Natural killer cell (primary cell): ENCODE measurements around the gene ASB1. TPM values are rescaled to one million over a fixed set of nuclear protein-coding genes. Genes with fewer than 3 reads are reported as not detected.

ENCODE experiments used
- ATAC-seq, 3 donors: fragments of 150-1000 bp in 2 of 3; fragments of 200-7000 bp in 1 of 3; cut with Tn5 transposase; 1 replicate in 1 of 3; 2 replicates in 2 of 3; pipeline ENCODE4 v1.10.0; 2021; ENCODE audit warnings: mild to moderate bottlenecking in 2 of 3, moderate library complexity in 2 of 3
- DNase-seq, 2 donors: peaks; one replicate each; pipeline versions ENCODE4 v3.0.0 to v3.0.0-alpha.2; 2013 to 2021; ENCODE audit warnings: mixed read lengths in 1 of 2
- H3K27ac ChIP-seq: one replicate; pipeline ENCODE4 v1.5.1; 2013; ENCODE audit warnings: mild to moderate bottlenecking, low read length
- H3K27me3 ChIP-seq: one replicate; pipeline ENCODE4 v1.6.1; 2013; ENCODE audit warnings: low read length; ENCODE audit not compliant: control insufficient read depth, insufficient read depth
- H3K36me3 ChIP-seq: one replicate; pipeline ENCODE4 v1.6.1; 2013; ENCODE audit warnings: low read length; ENCODE audit not compliant: control insufficient read depth, insufficient read depth
- H3K4me1 ChIP-seq: one replicate; pipeline ENCODE4 v1.6.1; 2013; ENCODE audit warnings: low read length; ENCODE audit not compliant: control insufficient read depth, insufficient read depth
- H3K4me3 ChIP-seq: one replicate; pipeline ENCODE4 v1.5.1; 2013; ENCODE audit warnings: low read length
- H3K9me3 ChIP-seq: one replicate; pipeline ENCODE4 v1.6.1; 2013; ENCODE audit warnings: low read length; ENCODE audit not compliant: control insufficient read depth, insufficient read depth
- H3K27ac Mint-ChIP-seq, 2 donors: one replicate each; pipeline ENCODE4 v1.8.0; 2022; ENCODE audit warnings: mild to moderate bottlenecking in 2 of 2, mixed read lengths in 2 of 2, moderate library complexity in 1 of 2
- H3K27me3 Mint-ChIP-seq, 2 donors: one replicate each; pipeline ENCODE4 v1.8.0; 2022; ENCODE audit warnings: low read depth in 2 of 2, mixed read lengths in 2 of 2
- H3K36me3 Mint-ChIP-seq: one replicate; pipeline ENCODE4 v1.8.0; 2022; ENCODE audit warnings: mixed read lengths
- H3K4me1 Mint-ChIP-seq, 2 donors: one replicate each; pipeline ENCODE4 v1.8.0; 2022; ENCODE audit warnings: mixed read lengths in 2 of 2
- H3K4me3 Mint-ChIP-seq: one replicate; pipeline ENCODE4 v1.8.0; 2022; ENCODE audit warnings: mild to moderate bottlenecking, moderate library complexity, mixed read lengths
- H3K9me3 Mint-ChIP-seq, 2 donors: one replicate each; pipeline ENCODE4 v1.8.0; 2022; ENCODE audit warnings: mixed read lengths in 2 of 2
- WGBS: methylation state at CpG from one replicate; pipeline ENCODE4 v1.1.7; 2013; ENCODE audit warnings: missing lambda C conversion rate; ENCODE audit not compliant: insufficient coverage; 5-methylcytosine and 5-hydroxymethylcytosine counted together
- intact Hi-C: fragments of 100-400 bp; cut with micrococcal nuclease; formaldehyde crosslinking; loops from one replicate; pipeline ENCODE4 v1.14.2; 2022
- total RNA-seq, 4 donors: library from RNA; stranded (reverse); fragments of 120-200 nt in 1 of 4; gene quantifications; one replicate each; pipeline versions ENCODE4 v1.2.3 to v1.2.4, GENCODE V29; 2013 to 2022
- TF ChIP-seq, protein P1 (sequence below): fragments of 200-600 bp; IDR thresholded peaks from one replicate; pipeline ENCODE4 v1.8.0; 2022; ENCODE audit warnings: antibody characterized with exemption

The ASB1 gene
- total RNA-seq, 3 donors from 2014 or later (not counting 1 experiment from before 2014, with no cell fraction given) = 38.3 to 47.5 (median 38.9) TPM

DNA sequence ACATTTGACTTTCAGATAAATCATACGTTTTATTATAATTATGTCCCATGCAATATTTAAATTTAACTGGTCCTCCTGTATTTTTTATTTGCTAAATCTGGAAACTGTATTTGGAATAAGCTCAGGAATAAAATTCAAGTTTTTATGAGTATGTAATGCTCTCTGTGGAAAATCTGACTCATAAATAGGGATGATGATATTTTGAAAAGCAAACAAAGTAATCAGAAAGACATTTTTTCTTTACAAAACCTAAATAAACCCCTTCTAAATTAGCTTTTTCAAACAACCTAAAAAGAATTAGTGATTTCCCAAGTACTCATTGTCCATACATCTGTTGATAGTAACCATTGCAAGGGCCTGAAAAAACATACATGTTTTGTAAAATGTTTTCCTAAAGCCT is 41.1 kb downstream of the ASB1 start:
- intact Hi-C loops = no loop called here
- Mint-ChIP-seq H3K27ac (no peak overlapping the region), H3K36me3 (peaks cover 17% of the 10 kb centered on the region), H3K9me3 (peaks cover 4 to 16% of the 10 kb centered on the region in 2 donors), H3K4me1 (no peaks in the 10 kb centered on the region), H3K4me3 (no peak overlapping the region), H3K27me3 (no peaks in the 10 kb centered on the region)
- Histone ChIP-seq H3K4me1 (no peaks in the 10 kb centered on the region), H3K27ac (no peak overlapping the region), H3K9me3 (no peaks in the 10 kb centered on the region), H3K36me3 (peaks cover 2% of the 10 kb centered on the region), H3K27me3 (no peaks in the 10 kb centered on the region), H3K4me3 (no peak overlapping the region)
- no peak for DNase-seq
- WGBS = no CpG with 5 or more reads among the region's 1 CpG
- TF ChIP-seq, protein P1, sequence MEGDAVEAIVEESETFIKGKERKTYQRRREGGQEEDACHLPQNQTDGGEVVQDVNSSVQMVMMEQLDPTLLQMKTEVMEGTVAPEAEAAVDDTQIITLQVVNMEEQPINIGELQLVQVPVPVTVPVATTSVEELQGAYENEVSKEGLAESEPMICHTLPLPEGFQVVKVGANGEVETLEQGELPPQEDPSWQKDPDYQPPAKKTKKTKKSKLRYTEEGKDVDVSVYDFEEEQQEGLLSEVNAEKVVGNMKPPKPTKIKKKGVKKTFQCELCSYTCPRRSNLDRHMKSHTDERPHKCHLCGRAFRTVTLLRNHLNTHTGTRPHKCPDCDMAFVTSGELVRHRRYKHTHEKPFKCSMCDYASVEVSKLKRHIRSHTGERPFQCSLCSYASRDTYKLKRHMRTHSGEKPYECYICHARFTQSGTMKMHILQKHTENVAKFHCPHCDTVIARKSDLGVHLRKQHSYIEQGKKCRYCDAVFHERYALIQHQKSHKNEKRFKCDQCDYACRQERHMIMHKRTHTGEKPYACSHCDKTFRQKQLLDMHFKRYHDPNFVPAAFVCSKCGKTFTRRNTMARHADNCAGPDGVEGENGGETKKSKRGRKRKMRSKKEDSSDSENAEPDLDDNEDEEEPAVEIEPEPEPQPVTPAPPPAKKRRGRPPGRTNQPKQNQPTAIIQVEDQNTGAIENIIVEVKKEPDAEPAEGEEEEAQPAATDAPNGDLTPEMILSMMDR = no peak
- no peak for ATAC-seq

GRCh38 chr2:238469155-238469554 is 42.4 kb downstream of the ASB1 start:
- ATAC-seq (no peak), DNase-seq (no peak)
- Histone ChIP-seq H3K27ac (no peak overlapping the region), H3K27me3 (no peaks in the 10 kb centered on the region), H3K4me1 (no peaks in the 10 kb centered on the region), H3K36me3 (peaks cover 2% of the 10 kb centered on the region), H3K9me3 (no peaks in the 10 kb centered on the region), H3K4me3 (no peak overlapping the region)
- no peak overlapping the region for H3K4me3 Mint-ChIP-seq
- no CpG with 5 or more reads among the region's 1 CpG for WGBS
- H3K36me3 Mint-ChIP-seq = peaks cover 30% of the 10 kb centered on the region
- H3K9me3 Mint-ChIP-seq = peaks cover 10 to 25% of the 10 kb centered on the region in 2 donors
- TF ChIP-seq, protein P1 = no peak
- H3K27me3 Mint-ChIP-seq = no peaks in the 10 kb centered on the region
- no peaks in the 10 kb centered on the region for H3K4me1 Mint-ChIP-seq
- intact Hi-C loops = no loop called here
- H3K27ac Mint-ChIP-seq = no peak overlapping the region

GRCh38 chr2:238473014-238473413 is 46.3 kb downstream of the ASB1 start:
- no peak for ATAC-seq
- Histone ChIP-seq H3K27me3 (no peaks in the 10 kb centered on the region), H3K36me3 (peaks cover 2% of the 10 kb centered on the region), H3K4me3 (no peak overlapping the region), H3K27ac (no peak overlapping the region), H3K9me3 (peaks cover 5% of the 10 kb centered on the region), H3K4me1 (no peaks in the 10 kb centered on the region)
- WGBS = 83% methylated on average over 3 of the region's 4 CpGs
- Mint-ChIP-seq H3K36me3 (peaks cover 34% of the 10 kb centered on the region), H3K9me3 (peaks cover 10 to 28% of the 10 kb centered on the region in 2 donors), H3K4me1 (no peaks in the 10 kb centered on the region), H3K27ac (no peak overlapping the region), H3K4me3 (no peak overlapping the region), H3K27me3 (no peaks in the 10 kb centered on the region)
- intact Hi-C loops = no loop called here
- DNase-seq = no peak
- TF ChIP-seq, protein P1 = no peak

- Histone ChIP-seq H3K27ac (no peak overlapping the region), H3K9me3 (peaks cover 5% of the 10 kb centered on the region), H3K27me3 (no peaks in the 10 kb centered on the region), H3K4me3 (no peak overlapping the region), H3K36me3 (peaks cover 2% of the 10 kb centered on the region), H3K4me1 (no peaks in the 10 kb centered on the region)
- H3K27me3 Mint-ChIP-seq = no peaks in the 10 kb centered on the region
- TF ChIP-seq, protein P1 = no peak
- intact Hi-C loops = no loop called here
- DNase-seq (no peak), ATAC-seq (no peak)
- H3K4me3 Mint-ChIP-seq = no peak overlapping the region
- H3K9me3 Mint-ChIP-seq = peaks cover 10 to 28% of the 10 kb centered on the region in 2 donors
- no peak overlapping the region for H3K27ac Mint-ChIP-seq
- WGBS = no CpG with 5 or more reads among the region's 1 CpG
- peaks cover 34% of the 10 kb centered on the region for H3K36me3 Mint-ChIP-seq
- no peaks in the 10 kb centered on the region for H3K4me1 Mint-ChIP-seq
These were observed 46.8 kb downstream of the ASB1 start for GRCh38 chr2:238473523-238473922.
